Astrocyte (in vitro differentiated cells and primary cell): ENCODE results near the gene LUZP4. TPM values are rescaled to one million over a fixed set of nuclear protein-coding genes. Genes with fewer than 3 reads are reported as not detected.

Source experiments
- DNase-seq: peaks from one replicate; pipeline ENCODE4 v3.0.0-alpha.2; 2010; ENCODE audit warnings: low read depth
- FAIRE-seq: peaks from 2 replicates; lab custom pipeline; 2011; peaks lifted over from hg19 to GRCh38; lab: Jason Lieb, UNC
- H2AFZ ChIP-seq: 2 replicates; pipeline ENCODE4 v1.6.0; 2012; ENCODE audit warnings: low read depth, low read length, inconsistent platforms
- H3K27ac ChIP-seq: 2 replicates; pipeline ENCODE4 v1.5.1; 2011; ENCODE audit warnings: low read depth, low read length, inconsistent platforms
- H3K27me3 ChIP-seq: 2 replicates; pipeline ENCODE4 v1.6.0; 2011; ENCODE audit warnings: low read length, inconsistent platforms; ENCODE audit not compliant: insufficient read depth
- H3K36me3 ChIP-seq: 2 replicates; pipeline ENCODE4 v1.5.1; 2011; ENCODE audit warnings: low read length, inconsistent platforms; ENCODE audit not compliant: insufficient read depth
- H3K4me1 ChIP-seq: 2 replicates; pipeline ENCODE4 v1.5.1; 2011; ENCODE audit warnings: low read length, inconsistent platforms; ENCODE audit not compliant: insufficient read depth
- H3K4me2 ChIP-seq: 2 replicates; pipeline ENCODE4 v1.6.0; 2012; ENCODE audit warnings: low read length, inconsistent platforms
- H3K4me3 ChIP-seq: 2 replicates; pipeline ENCODE4 v1.5.1; 2011; ENCODE audit warnings: low read depth, mild to moderate bottlenecking, low read length, inconsistent platforms; ENCODE audit not compliant: insufficient read depth
- H3K79me2 ChIP-seq: 2 replicates; pipeline ENCODE4 v1.6.0; 2012; ENCODE audit warnings: mild to moderate bottlenecking, low read length, inconsistent platforms; ENCODE audit not compliant: insufficient read depth
- H3K9ac ChIP-seq: 2 replicates; pipeline ENCODE4 v1.6.0; 2012; ENCODE audit warnings: mild to moderate bottlenecking, low read length, inconsistent platforms
- H3K9me3 ChIP-seq: 2 replicates; pipeline ENCODE4 v1.5.1; 2012; ENCODE audit warnings: low read depth, mild to moderate bottlenecking, low read length, inconsistent platforms; ENCODE audit not compliant: insufficient read depth
- H4K20me1 ChIP-seq: 2 replicates; pipeline ENCODE4 v1.6.0; 2012; ENCODE audit warnings: low read length, inconsistent platforms; ENCODE audit not compliant: insufficient read depth
- H3K27ac Mint-ChIP-seq: one replicate; pipeline ENCODE4 v1.8.0; 2021; ENCODE audit warnings: mild to moderate bottlenecking, mixed read lengths; ENCODE audit not compliant: unreplicated experiment
- H3K27me3 Mint-ChIP-seq: one replicate; pipeline ENCODE4 v1.8.0; 2021; ENCODE audit warnings: low read depth, mixed read lengths; ENCODE audit not compliant: unreplicated experiment
- H3K36me3 Mint-ChIP-seq: one replicate; pipeline ENCODE4 v1.8.0; 2021; ENCODE audit warnings: low read depth, mixed read lengths; ENCODE audit not compliant: unreplicated experiment
- H3K4me1 Mint-ChIP-seq: one replicate; pipeline ENCODE4 v1.8.0; 2021; ENCODE audit warnings: low read depth, mixed read lengths; ENCODE audit not compliant: unreplicated experiment
- H3K4me3 Mint-ChIP-seq: one replicate; pipeline ENCODE4 v1.8.0; 2021; ENCODE audit warnings: mild to moderate bottlenecking, moderate library complexity, mixed read lengths; ENCODE audit not compliant: unreplicated experiment
- H3K9me3 Mint-ChIP-seq: one replicate; pipeline ENCODE4 v1.8.0; 2021; ENCODE audit warnings: mild to moderate bottlenecking, mixed read lengths; ENCODE audit not compliant: unreplicated experiment
- EZH2 ChIP-seq: IDR thresholded peaks from 2 replicates; pipeline ENCODE4 v1.6.1; 2012; ENCODE audit warnings: mild to moderate bottlenecking, low read length, inconsistent platforms; ENCODE audit not compliant: insufficient read depth
- total RNA-seq: library from RNA; stranded (reverse); gene quantifications from 2 replicates; pipeline ENCODE4 v1.2.1, GENCODE V29; 2021
- TF ChIP-seq, protein P1 (sequence below): IDR thresholded peaks from 2 replicates; pipeline ENCODE4 v1.5.1; 2011; ENCODE audit warnings: low read depth, mild to moderate bottlenecking, inconsistent platforms, low read length, moderate library complexity; ENCODE audit not compliant: insufficient read depth

Gene LUZP4
- total RNA-seq, 1 donor from 2014 or later, result not detected

DNA sequence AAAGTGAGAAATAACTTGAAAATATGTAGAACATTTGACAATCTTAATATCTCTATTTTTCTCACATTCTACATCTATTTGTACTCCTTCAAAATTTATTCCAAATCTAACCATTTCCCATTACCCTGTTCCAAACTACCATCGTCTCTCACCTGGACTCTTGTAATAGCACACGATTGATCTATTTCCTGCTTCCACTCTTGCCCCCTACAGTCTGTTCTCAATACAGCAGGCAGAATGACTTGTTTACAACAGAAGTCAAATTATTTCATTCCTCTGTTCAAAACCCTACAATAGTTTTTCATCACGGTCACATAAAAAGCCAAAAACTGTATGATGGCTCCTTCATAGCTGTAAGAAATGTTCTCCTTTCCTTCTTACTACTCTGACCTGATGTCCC, 21.1 kb upstream of the LUZP4 start:
- Histone ChIP-seq H3K27me3 (no peaks in the 10 kb centered on the region), H3K9ac (no peak overlapping the region), H3K4me1 (no peaks in the 10 kb centered on the region), H3K9me3 (no peaks in the 10 kb centered on the region), H3K79me2 (no peaks in the 10 kb centered on the region), H3K4me3 (no peak overlapping the region), H4K20me1 (no peaks in the 10 kb centered on the region), H3K27ac (no peak overlapping the region), H2AFZ (no peak overlapping the region), H3K36me3 (no peaks in the 10 kb centered on the region), H3K4me2 (no peak overlapping the region)
- TF ChIP-seq, protein P1, sequence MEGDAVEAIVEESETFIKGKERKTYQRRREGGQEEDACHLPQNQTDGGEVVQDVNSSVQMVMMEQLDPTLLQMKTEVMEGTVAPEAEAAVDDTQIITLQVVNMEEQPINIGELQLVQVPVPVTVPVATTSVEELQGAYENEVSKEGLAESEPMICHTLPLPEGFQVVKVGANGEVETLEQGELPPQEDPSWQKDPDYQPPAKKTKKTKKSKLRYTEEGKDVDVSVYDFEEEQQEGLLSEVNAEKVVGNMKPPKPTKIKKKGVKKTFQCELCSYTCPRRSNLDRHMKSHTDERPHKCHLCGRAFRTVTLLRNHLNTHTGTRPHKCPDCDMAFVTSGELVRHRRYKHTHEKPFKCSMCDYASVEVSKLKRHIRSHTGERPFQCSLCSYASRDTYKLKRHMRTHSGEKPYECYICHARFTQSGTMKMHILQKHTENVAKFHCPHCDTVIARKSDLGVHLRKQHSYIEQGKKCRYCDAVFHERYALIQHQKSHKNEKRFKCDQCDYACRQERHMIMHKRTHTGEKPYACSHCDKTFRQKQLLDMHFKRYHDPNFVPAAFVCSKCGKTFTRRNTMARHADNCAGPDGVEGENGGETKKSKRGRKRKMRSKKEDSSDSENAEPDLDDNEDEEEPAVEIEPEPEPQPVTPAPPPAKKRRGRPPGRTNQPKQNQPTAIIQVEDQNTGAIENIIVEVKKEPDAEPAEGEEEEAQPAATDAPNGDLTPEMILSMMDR, result peak; percentile 8
- TF ChIP-seq EZH2, result no peak
- no peaks in the 10 kb centered on the region for H3K9me3 Mint-ChIP-seq
- H3K4me1 Mint-ChIP-seq, result no peaks in the 10 kb centered on the region
- no peak overlapping the region for H3K27ac Mint-ChIP-seq
- DNase-seq (no peak), FAIRE-seq (peak; percentile 84)
- H3K36me3 Mint-ChIP-seq, result no peaks in the 10 kb centered on the region
- H3K4me3 Mint-ChIP-seq, result no peak overlapping the region
- no peaks in the 10 kb centered on the region for H3K27me3 Mint-ChIP-seq

DNA sequence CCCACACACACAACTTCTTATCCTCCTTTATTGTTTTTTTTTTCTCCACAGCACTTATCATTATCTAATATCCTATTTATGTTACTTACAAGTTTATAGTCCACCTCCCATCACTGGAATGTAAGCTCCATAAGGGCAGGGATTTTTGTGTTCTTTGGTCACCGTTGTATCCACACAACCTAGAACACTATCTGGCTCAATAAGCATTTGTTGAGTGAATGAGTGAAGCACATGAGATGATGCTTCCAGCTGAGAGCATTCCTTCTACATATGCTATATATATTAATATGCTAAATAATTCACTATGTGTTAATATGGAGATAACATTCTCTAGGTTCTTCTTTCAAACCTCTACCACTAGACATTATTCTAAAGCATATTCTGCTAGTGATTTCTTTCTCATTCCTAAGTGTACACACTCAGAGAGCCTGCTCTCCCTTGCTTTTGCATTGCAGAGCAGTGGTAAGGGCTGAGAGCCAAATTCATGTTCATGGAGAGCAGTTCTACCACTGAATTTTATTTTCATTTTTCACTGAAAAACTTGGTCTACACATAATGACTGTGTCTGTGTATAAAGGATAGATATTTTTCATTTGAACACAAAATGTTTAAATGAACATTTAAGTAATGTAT, 20.3 kb upstream of the LUZP4 start:
- H4K20me1 ChIP-seq, result no peaks in the 10 kb centered on the region
- H3K36me3 ChIP-seq, result no peaks in the 10 kb centered on the region
- H3K36me3 Mint-ChIP-seq, result no peaks in the 10 kb centered on the region
- H3K9ac ChIP-seq, result no peak overlapping the region
- no peaks in the 10 kb centered on the region for H3K9me3 ChIP-seq
- H3K27me3 ChIP-seq, result no peaks in the 10 kb centered on the region
- FAIRE-seq (peak; percentile 71), DNase-seq (no peak)
- no peaks in the 10 kb centered on the region for H3K79me2 ChIP-seq
- no peaks in the 10 kb centered on the region for H3K9me3 Mint-ChIP-seq
- TF ChIP-seq EZH2, result no peak
- TF ChIP-seq, protein P1, result no peak
- no peak overlapping the region for H3K27ac Mint-ChIP-seq
- H3K27ac ChIP-seq, result no peak overlapping the region
- H3K4me1 ChIP-seq, result no peaks in the 10 kb centered on the region
- H3K4me2 ChIP-seq, result no peak overlapping the region
- H2AFZ ChIP-seq, result no peak overlapping the region
- H3K4me3 ChIP-seq, result no peak overlapping the region
- no peak overlapping the region for H3K4me3 Mint-ChIP-seq
- H3K4me1 Mint-ChIP-seq, result no peaks in the 10 kb centered on the region
- no peaks in the 10 kb centered on the region for H3K27me3 Mint-ChIP-seq

DNA sequence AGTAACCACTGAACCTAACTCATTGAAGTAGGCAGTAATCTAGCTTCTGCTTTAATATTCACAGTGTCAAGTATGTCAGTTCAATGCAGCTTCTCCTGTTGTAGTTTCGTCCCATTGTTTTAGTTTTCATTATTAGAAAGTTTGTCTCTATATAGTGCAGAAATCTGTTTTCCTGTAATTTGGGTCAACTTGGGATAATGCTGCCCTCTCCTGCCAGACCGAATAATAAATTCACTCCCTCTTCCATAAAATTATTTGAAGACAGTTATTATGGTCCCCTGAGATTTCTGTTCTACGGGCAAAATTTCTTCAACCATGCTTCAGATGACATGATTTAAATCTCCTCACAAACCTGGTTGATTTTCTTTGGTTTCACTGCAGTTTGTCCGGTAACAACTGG, 4.6 kb upstream of the LUZP4 start:
- no peaks in the 10 kb centered on the region for H3K4me1 Mint-ChIP-seq
- FAIRE-seq (peak; percentile 84), DNase-seq (no peak)
- H3K27me3 Mint-ChIP-seq, result no peaks in the 10 kb centered on the region
- H3K4me1 ChIP-seq, result no peaks in the 10 kb centered on the region
- no peaks in the 10 kb centered on the region for H4K20me1 ChIP-seq
- H3K4me3 Mint-ChIP-seq, result no peak overlapping the region
- no peaks in the 10 kb centered on the region for H3K27me3 ChIP-seq
- no peak overlapping the region for H3K9ac ChIP-seq
- H3K27ac Mint-ChIP-seq, result no peak overlapping the region
- no peaks in the 10 kb centered on the region for H3K9me3 Mint-ChIP-seq
- no peaks in the 10 kb centered on the region for H3K79me2 ChIP-seq
- no peak overlapping the region for H3K4me2 ChIP-seq
- no peak overlapping the region for H3K27ac ChIP-seq
- H3K9me3 ChIP-seq, result no peaks in the 10 kb centered on the region
- H3K36me3 ChIP-seq, result no peaks in the 10 kb centered on the region
- no peak overlapping the region for H3K4me3 ChIP-seq
- H3K36me3 Mint-ChIP-seq, result peaks cover 2% of the 10 kb centered on the region
- no peak overlapping the region for H2AFZ ChIP-seq
- TF ChIP-seq, protein P1, result no peak
- no peak for TF ChIP-seq EZH2
